ENCODE data around the gene C10orf53. TPM values are rescaled to one million over a fixed set of nuclear protein-coding genes. Genes with fewer than 3 reads are reported as not detected.

The C10orf53 gene
- total RNA-seq, 1 donor from 2014 or later: not detected

DNA sequence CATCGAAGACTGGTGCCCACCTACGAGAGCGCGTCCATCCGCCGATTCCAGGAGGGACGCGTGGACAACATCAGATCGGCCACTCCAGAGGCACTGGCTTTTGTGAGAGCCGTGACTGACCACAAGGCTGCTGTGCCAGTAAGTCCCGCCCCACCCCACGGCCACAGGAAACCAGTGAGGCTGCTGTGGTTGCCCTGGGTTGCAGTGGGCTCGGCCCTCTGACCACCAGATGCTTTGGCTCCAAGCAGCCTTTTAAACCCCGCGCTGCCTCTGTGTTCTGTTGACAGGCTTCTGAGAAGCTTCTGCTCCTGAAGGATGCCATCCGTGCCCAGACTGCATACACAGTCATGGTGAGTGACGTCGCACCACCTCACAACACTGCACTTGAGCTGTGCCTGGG, 24.4 kb upstream of the C10orf53 start:
- Histone ChIP-seq H3K4me3 (ENCODE audit: low read depth, low read length) (no peak overlapping the region), H3K36me3 (ENCODE audit: control insufficient read depth, insufficient read depth, low read length) (no peaks in the 10 kb centered on the region), H3K27me3 (ENCODE audit: control insufficient read depth, insufficient read depth, low read length) (no peaks in the 10 kb centered on the region)
- TF ChIP-seq, protein P1, sequence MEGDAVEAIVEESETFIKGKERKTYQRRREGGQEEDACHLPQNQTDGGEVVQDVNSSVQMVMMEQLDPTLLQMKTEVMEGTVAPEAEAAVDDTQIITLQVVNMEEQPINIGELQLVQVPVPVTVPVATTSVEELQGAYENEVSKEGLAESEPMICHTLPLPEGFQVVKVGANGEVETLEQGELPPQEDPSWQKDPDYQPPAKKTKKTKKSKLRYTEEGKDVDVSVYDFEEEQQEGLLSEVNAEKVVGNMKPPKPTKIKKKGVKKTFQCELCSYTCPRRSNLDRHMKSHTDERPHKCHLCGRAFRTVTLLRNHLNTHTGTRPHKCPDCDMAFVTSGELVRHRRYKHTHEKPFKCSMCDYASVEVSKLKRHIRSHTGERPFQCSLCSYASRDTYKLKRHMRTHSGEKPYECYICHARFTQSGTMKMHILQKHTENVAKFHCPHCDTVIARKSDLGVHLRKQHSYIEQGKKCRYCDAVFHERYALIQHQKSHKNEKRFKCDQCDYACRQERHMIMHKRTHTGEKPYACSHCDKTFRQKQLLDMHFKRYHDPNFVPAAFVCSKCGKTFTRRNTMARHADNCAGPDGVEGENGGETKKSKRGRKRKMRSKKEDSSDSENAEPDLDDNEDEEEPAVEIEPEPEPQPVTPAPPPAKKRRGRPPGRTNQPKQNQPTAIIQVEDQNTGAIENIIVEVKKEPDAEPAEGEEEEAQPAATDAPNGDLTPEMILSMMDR (IDR thresholded peaks at IDR 0.05; ENCODE audit: insufficient read depth, low read length, severe bottlenecking): no peak
- FAIRE-seq (no peak), DNase-seq (ENCODE audit: low read depth) (no peak)

DNA sequence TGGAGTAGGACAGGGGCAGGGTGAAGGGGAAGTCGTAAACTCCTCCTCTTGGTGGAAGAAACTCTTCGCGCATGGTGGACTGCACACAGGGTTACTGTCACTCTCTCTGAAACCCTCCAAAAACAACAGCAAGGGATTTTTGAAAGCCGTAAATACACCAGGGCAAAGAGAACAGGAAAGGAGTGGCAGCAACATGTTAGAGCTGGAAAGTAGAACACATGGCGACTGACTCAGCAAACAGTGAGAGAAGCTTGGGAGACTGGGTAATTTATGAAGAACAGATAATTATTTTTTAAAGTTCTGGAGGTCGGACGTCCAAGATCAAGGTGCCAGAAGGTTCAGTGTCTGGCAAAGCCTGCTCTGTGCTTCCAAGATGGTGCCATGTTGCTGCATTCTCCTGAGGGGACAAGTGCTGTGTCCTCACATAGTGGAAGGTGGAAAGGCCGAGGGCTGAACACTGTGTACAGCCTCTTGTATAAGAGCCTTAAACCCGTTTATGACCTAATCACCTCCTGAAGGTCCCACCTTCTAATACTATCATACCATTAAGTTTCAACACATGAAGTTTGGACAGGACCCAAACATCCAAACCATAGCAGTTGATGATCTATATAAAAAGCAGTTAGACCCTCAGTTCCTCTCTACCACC, 22.5 kb upstream of the C10orf53 start:
- TF ChIP-seq, protein P1 (IDR thresholded peaks at IDR 0.05; ENCODE audit: insufficient read depth, low read length, severe bottlenecking): no peak
- no peaks in the 10 kb centered on the region for H3K27me3 ChIP-seq (ENCODE audit: control insufficient read depth, insufficient read depth, low read length)
- peak; percentile 31 for DNase-seq (ENCODE audit: low read depth)
- FAIRE-seq: no peak
- H3K36me3 ChIP-seq (ENCODE audit: control insufficient read depth, insufficient read depth, low read length): no peaks in the 10 kb centered on the region
- no peak overlapping the region for H3K4me3 ChIP-seq (ENCODE audit: low read depth, low read length)

DNA sequence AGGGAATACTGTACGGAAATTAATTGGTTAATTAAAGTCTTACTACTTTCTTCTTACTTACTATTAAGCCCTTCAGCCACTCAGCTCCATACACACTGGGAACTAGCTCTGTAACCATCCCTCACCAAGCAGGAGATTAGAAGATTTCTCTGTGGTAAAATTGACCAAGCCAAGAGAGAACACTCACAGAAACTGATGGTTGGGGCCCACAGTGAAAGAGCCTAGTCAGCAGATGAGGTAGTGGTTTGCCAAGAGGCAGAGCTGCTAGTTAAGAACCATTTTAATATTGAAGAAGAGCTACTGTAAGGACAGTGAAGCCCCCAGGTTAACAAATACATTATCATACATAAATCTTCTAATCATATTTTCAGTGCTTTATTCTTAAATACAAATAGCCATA, 21.8 kb upstream of the C10orf53 start:
- FAIRE-seq: no peak
- Histone ChIP-seq H3K36me3 (ENCODE audit: control insufficient read depth, insufficient read depth, low read length) (no peaks in the 10 kb centered on the region), H3K4me3 (ENCODE audit: low read depth, low read length) (no peak overlapping the region), H3K27me3 (ENCODE audit: control insufficient read depth, insufficient read depth, low read length) (no peaks in the 10 kb centered on the region)
- TF ChIP-seq, protein P1 (IDR thresholded peaks at IDR 0.05; ENCODE audit: insufficient read depth, low read length, severe bottlenecking): no peak
- no peak for DNase-seq (ENCODE audit: low read depth)

DNA sequence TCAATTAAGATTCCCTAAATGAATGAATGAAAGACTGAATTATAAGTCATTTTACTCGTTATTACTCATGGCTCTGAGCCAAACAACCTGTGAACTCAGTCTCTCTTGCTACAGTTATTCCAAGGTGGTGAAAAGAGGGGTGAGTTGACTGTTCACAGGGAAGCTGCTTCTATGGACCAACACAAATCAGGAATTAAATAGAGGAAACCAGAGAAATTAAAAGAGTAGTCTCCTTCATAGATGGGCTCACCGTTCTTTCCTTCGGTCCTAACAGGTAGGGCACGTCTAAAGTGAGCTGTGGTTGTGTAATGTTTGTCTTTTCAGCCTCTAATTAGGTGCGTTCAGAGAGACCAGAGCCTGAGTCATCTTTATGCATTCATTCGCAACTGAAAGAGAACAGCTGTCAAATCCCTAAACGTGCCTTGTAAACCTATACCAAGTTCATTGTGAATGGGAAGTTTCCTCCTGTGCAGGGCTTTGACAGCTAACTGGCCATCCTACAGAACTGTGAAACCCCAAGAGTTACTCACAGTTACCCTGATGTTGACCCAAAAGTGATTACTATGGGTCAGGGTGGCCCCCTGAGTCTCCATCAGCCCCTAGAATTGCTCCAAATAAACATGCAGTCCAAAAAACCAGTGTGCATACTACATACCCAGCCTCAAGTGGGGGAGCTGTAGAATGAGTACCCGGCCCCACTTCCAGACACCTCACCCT, 18.2 kb upstream of the C10orf53 start:
- FAIRE-seq (no peak), DNase-seq (ENCODE audit: low read depth) (peak; percentile 65)

DNA sequence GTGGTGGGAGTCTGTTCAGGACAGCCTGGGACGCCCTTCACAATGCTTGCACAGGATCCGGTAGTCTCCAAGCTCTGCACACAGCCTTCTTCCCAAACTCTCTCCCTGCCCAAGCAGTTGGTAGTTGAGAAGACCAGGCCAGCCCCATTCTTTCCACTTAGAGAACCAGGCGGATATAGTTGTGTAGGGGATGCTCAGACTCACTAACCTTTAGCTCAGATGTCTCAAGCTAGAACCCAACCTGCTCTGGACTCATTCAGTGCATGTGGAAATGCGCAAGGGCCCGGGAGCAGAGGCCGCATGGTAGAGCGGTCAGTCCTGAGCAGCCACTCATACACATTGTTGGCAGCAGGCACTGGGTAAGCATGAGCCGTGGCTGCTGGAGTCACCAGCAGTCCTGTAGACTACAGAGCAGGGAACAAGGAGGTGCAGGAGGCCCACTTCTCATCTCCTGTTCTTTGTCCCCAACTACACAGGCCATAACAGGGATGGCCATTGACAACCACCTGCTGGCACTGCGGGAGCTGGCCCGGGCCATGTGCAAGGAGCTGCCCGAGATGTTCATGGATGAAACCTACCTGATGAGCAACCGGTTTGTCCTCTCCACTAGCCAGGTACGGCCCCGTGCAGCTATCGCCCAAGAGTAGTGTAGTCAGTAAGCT, 17.2 kb upstream of the C10orf53 start:
- Histone ChIP-seq H3K27me3 (ENCODE audit: control insufficient read depth, insufficient read depth, low read length) (no peaks in the 10 kb centered on the region), H3K4me3 (ENCODE audit: low read depth, low read length) (no peak overlapping the region), H3K36me3 (ENCODE audit: control insufficient read depth, insufficient read depth, low read length) (no peaks in the 10 kb centered on the region)
- no peak for FAIRE-seq
- no peak for DNase-seq (ENCODE audit: low read depth)
- TF ChIP-seq, protein P1 (IDR thresholded peaks at IDR 0.05; ENCODE audit: insufficient read depth, low read length, severe bottlenecking): no peak

More for the DNA sequence above, 18.2 kb upstream of the C10orf53 start:
- no peaks in the 10 kb centered on the region for H3K36me3 ChIP-seq (ENCODE audit: control insufficient read depth, insufficient read depth, low read length)
- H3K4me3 ChIP-seq (ENCODE audit: low read depth, low read length): no peak overlapping the region
- TF ChIP-seq, protein P1 (IDR thresholded peaks at IDR 0.05; ENCODE audit: insufficient read depth, low read length, severe bottlenecking): no peak
- no peaks in the 10 kb centered on the region for H3K27me3 ChIP-seq (ENCODE audit: control insufficient read depth, insufficient read depth, low read length)

All from bronchial epithelial cell (primary cell).